Keratinocyte (primary cell): ENCODE results near the gene ARID4A. TPM values are rescaled to one million over a fixed set of nuclear protein-coding genes. Genes with fewer than 3 reads are reported as not detected.

ENCODE experiments used
- DNase-seq: peaks from one replicate; pipeline ENCODE4 v3.0.0-alpha.2; 2011; ENCODE audit warnings: low read depth, missing footprints, low spot score
- FAIRE-seq: peaks from 2 replicates; lab custom pipeline; 2011; peaks lifted over from hg19 to GRCh38; lab: Jason Lieb, UNC
- H2AFZ ChIP-seq: 2 replicates; pipeline ENCODE4 v1.6.0; 2012; ENCODE audit warnings: low read length, control low read depth, inconsistent platforms; ENCODE audit not compliant: control insufficient read depth
- H3K27ac ChIP-seq: 2 replicates; pipeline ENCODE4 v1.5.1; 2011; ENCODE audit warnings: low read length; ENCODE audit not compliant: control insufficient read depth, insufficient read depth
- H3K27me3 ChIP-seq: 3 replicates; pipeline ENCODE4 v1.6.0; 2011; ENCODE audit warnings: low read length; ENCODE audit not compliant: control insufficient read depth, insufficient read depth; ENCODE audit errors: extremely low read depth
- H3K36me3 ChIP-seq, 2 experiments: 2 replicates in 1 of 2; 3 replicates in 1 of 2; pipeline ENCODE4 v1.5.1; 2011; ENCODE audit warnings: low read length in 2 of 2, mild to moderate bottlenecking in 1 of 2; ENCODE audit not compliant: control insufficient read depth in 2 of 2, insufficient read depth in 2 of 2; ENCODE audit errors: extremely low read depth in 1 of 2
- H3K4me1 ChIP-seq: 3 replicates; pipeline ENCODE4 v1.5.1; 2011; ENCODE audit warnings: low read length; ENCODE audit not compliant: control insufficient read depth, insufficient read depth; ENCODE audit errors: extremely low read depth
- H3K4me2 ChIP-seq: 3 replicates; pipeline ENCODE4 v1.6.0; 2011; ENCODE audit warnings: low read depth, low read length; ENCODE audit not compliant: control insufficient read depth, insufficient read depth; ENCODE audit errors: extremely low read depth
- H3K4me3 ChIP-seq, 3 experiments: fragments of 200-600 bp in 1 of 3; sonication (generic) in 1 of 3; 2 replicates in 2 of 3; 3 replicates in 1 of 3; pipeline ENCODE4 v1.5.1; 2011 to 2016; ENCODE audit warnings: low read length in 3 of 3, mild to moderate bottlenecking in 3 of 3, control low read depth in 2 of 3, inconsistent platforms in 1 of 3, low read depth in 1 of 3, mixed read lengths in 1 of 3, mixed run types in 1 of 3, moderate library complexity in 1 of 3; ENCODE audit not compliant: control insufficient read depth in 2 of 3, insufficient read depth in 2 of 3; ENCODE audit errors: extremely low read depth in 1 of 3
- H3K79me2 ChIP-seq: 2 replicates; pipeline ENCODE4 v1.6.0; 2012; ENCODE audit warnings: low read length; ENCODE audit not compliant: control insufficient read depth, insufficient read depth
- H3K9ac ChIP-seq: 3 replicates; pipeline ENCODE4 v1.6.0; 2011; ENCODE audit warnings: low read length; ENCODE audit not compliant: control insufficient read depth, insufficient read depth; ENCODE audit errors: extremely low read depth
- H3K9me1 ChIP-seq: 3 replicates; pipeline ENCODE4 v1.6.0; 2011; ENCODE audit warnings: low read length; ENCODE audit not compliant: control insufficient read depth, insufficient read depth; ENCODE audit errors: extremely low read depth
- H3K9me3 ChIP-seq: 2 replicates; pipeline ENCODE4 v1.5.1; 2012; ENCODE audit warnings: low read depth, low read length; ENCODE audit not compliant: control insufficient read depth
- H4K20me1 ChIP-seq: 3 replicates; pipeline ENCODE4 v1.6.0; 2011; ENCODE audit warnings: low read length; ENCODE audit not compliant: control insufficient read depth, insufficient read depth; ENCODE audit errors: extremely low read depth
- EZH2 ChIP-seq: IDR thresholded peaks from one replicate; pipeline ENCODE4 v1.6.1; 2012; ENCODE audit warnings: inconsistent platforms, mild to moderate bottlenecking, low read length, moderate library complexity
- dilution Hi-C: fragments of 300-500 bp; cut with MboI; formaldehyde crosslinking; loops from one replicate; pipeline ENCODE4 v1.7.0; 2020; ENCODE audit warnings: low sequenced_read_pairs; ENCODE audit not compliant: extremely low pct_ligation_motif_present
- polyA plus RNA-seq, 5 experiments: library from polyadenylated mRNA; depleted of rRNA in 3 of 5; stranded (reverse) in 3 of 5; stranded (forward) in 1 of 5; unstranded in 1 of 5; fragments of >200 nt; gene quantifications; 1 replicate in 1 of 5; 2 replicates in 3 of 5; 3 replicates in 1 of 5; pipeline versions ENCODE4 v1.2.1 to v1.2.3, GENCODE V29; 2011 to 2012; ENCODE audit warnings: missing spikeins in 2 of 5, low read depth in 1 of 5, low replicate concordance in 1 of 5
- TF ChIP-seq, protein P1 (sequence below), 3 experiments: IDR thresholded peaks in 1 of 3; conservative IDR thresholded peaks in 1 of 3; optimal IDR thresholded peaks in 1 of 3; 2 replicates in 2 of 3; 3 replicates in 1 of 3; pipeline versions ENCODE3 to v1.5.1; 2011; ENCODE audit warnings: low read length in 3 of 3, mild to moderate bottlenecking in 3 of 3, moderate library complexity in 2 of 3, control low read depth in 1 of 3, inconsistent platforms in 1 of 3; ENCODE audit not compliant: insufficient read depth in 2 of 3; ENCODE audit errors: extremely low read depth in 1 of 3

ARID4A gene
- polyA plus RNA-seq, 1 donor (not counting 4 experiments of a cell fraction or from before 2014, with no cell fraction given) = 8.4 TPM

DNA sequence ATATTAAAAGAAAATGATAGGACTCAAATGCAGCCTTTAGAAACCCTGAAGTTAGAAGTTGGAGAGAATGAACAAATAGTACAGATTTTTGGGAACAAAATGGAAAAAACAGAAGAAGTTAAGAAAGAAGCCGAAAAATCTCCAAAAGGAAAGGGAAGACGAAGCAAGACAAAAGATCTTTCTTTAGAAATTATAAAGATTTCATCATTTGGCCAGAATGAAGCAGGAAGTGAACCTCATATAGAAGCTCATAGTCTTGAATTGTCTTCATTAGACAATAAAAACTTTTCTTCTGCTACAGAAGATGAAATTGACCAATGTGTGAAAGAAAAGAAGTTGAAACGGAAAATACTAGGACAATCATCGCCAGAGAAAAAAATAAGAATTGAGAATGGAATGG, 66.0 kb downstream of the ARID4A start:
- no peak overlapping the region for H3K27ac ChIP-seq
- TF ChIP-seq EZH2 = no peak
- TF ChIP-seq, protein P1, sequence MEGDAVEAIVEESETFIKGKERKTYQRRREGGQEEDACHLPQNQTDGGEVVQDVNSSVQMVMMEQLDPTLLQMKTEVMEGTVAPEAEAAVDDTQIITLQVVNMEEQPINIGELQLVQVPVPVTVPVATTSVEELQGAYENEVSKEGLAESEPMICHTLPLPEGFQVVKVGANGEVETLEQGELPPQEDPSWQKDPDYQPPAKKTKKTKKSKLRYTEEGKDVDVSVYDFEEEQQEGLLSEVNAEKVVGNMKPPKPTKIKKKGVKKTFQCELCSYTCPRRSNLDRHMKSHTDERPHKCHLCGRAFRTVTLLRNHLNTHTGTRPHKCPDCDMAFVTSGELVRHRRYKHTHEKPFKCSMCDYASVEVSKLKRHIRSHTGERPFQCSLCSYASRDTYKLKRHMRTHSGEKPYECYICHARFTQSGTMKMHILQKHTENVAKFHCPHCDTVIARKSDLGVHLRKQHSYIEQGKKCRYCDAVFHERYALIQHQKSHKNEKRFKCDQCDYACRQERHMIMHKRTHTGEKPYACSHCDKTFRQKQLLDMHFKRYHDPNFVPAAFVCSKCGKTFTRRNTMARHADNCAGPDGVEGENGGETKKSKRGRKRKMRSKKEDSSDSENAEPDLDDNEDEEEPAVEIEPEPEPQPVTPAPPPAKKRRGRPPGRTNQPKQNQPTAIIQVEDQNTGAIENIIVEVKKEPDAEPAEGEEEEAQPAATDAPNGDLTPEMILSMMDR (optimal IDR thresholded peaks at IDR 0.05 in 1 of 3, IDR thresholded peaks at IDR 0.05 in 1 of 3, conservative IDR thresholded peaks at IDR 0.05 in 1 of 3; ENCODE audit: extremely low read depth in 1 of 3, insufficient read depth in 2 of 3, low read length in 3 of 3) = no peak
- H3K4me3 ChIP-seq = no peak overlapping the region
- dilution Hi-C loops = no loop called here
- H3K9me1 ChIP-seq = no peaks in the 10 kb centered on the region
- H3K4me2 ChIP-seq = no peak overlapping the region
- H3K9ac ChIP-seq = no peak overlapping the region
- no peaks in the 10 kb centered on the region for H3K9me3 ChIP-seq
- H2AFZ ChIP-seq = no peak overlapping the region
- H3K36me3 ChIP-seq = peaks cover 13% of the 10 kb centered on the region in 2 experiments
- no peaks in the 10 kb centered on the region for H3K79me2 ChIP-seq
- FAIRE-seq (no peak), DNase-seq (no peak)
- no peaks in the 10 kb centered on the region for H4K20me1 ChIP-seq
- H3K4me1 ChIP-seq = no peaks in the 10 kb centered on the region
- no peaks in the 10 kb centered on the region for H3K27me3 ChIP-seq

DNA sequence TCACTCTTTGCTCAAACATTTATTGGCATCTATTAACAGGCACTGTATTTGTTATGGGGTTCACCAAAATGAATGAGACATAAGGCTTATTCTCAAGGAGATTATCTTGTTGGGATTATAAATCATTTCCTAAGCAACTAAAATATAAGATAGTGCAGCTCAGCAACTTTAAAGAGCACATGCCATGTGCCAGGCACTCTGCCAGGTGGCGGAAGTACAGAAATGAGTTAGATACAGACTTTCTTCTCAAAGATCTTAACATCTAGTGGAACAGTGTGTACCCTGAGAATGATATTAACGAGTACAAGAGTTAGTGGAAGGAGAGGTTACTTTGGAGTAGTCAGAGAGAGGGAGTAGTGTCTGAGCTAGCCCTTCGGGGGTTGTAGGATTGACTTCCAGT, 68.9 kb downstream of the ARID4A start:
- Histone ChIP-seq H3K4me2 (no peak overlapping the region), H3K9me1 (no peaks in the 10 kb centered on the region), H3K27me3 (no peaks in the 10 kb centered on the region), H3K9ac (no peak overlapping the region), H3K79me2 (no peaks in the 10 kb centered on the region), H3K9me3 (no peaks in the 10 kb centered on the region), H4K20me1 (no peaks in the 10 kb centered on the region), H2AFZ (no peak overlapping the region), H3K27ac (no peak overlapping the region), H3K4me3 (no peak overlapping the region), H3K4me1 (no peaks in the 10 kb centered on the region), H3K36me3 (peaks cover 8 to 13% of the 10 kb centered on the region in 2 experiments)
- TF ChIP-seq EZH2 = no peak
- TF ChIP-seq, protein P1 (optimal IDR thresholded peaks at IDR 0.05 in 1 of 3, IDR thresholded peaks at IDR 0.05 in 1 of 3, conservative IDR thresholded peaks at IDR 0.05 in 1 of 3; ENCODE audit: extremely low read depth in 1 of 3, insufficient read depth in 2 of 3, low read length in 3 of 3) = no peak
- FAIRE-seq (no peak), DNase-seq (no peak)
- dilution Hi-C loops = no loop called here
